Activated CD4-positive, alpha-beta memory T cell treated with anti-CD3 and anti-CD28 coated beads for 36 hours (primary cell): ENCODE data around the gene APOL6. TPM values are rescaled to one million over a fixed set of nuclear protein-coding genes. Genes with fewer than 3 reads are reported as not detected.

ENCODE experiments used
- CTCF ChIA-PET: fragments of 350-600 bp; sonication (Branson Sonifier 250); formaldehyde crosslinking; loops from one replicate; lab custom pipeline; 2021; ENCODE audit warnings: antibody characterized with exemption, inconsistent platforms; lab: Charles Lee
- POLR2A ChIA-PET: fragments of 350-600 bp; sonication (Branson Sonifier 250); formaldehyde crosslinking; loops from one replicate; lab custom pipeline; 2021; ENCODE audit warnings: antibody characterized with exemption; lab: Charles Lee
- DNase-seq: peaks from one replicate; pipeline ENCODE4 v3.0.0-alpha.2; 2020
- H3K27ac Mint-ChIP-seq: one replicate; pipeline ENCODE4 v1.8.0; 2021; ENCODE audit warnings: mixed read lengths
- H3K27me3 Mint-ChIP-seq: one replicate; pipeline ENCODE4 v1.8.0; 2021; ENCODE audit warnings: mixed read lengths
- H3K36me3 Mint-ChIP-seq: one replicate; pipeline ENCODE4 v1.8.0; 2021; ENCODE audit warnings: mixed read lengths
- H3K4me1 Mint-ChIP-seq: one replicate; pipeline ENCODE4 v1.8.0; 2021; ENCODE audit warnings: low read depth, mixed read lengths
- H3K4me3 Mint-ChIP-seq: one replicate; pipeline ENCODE4 v1.8.0; 2021; ENCODE audit warnings: mild to moderate bottlenecking, mixed read lengths
- H3K9me3 Mint-ChIP-seq: one replicate; pipeline ENCODE4 v1.8.0; 2021; ENCODE audit warnings: mixed read lengths
- intact Hi-C: fragments of 100-400 bp; cut with micrococcal nuclease; formaldehyde crosslinking; loops from one replicate; pipeline ENCODE4 v1.15.1; 2023
- total RNA-seq, 2 experiments: library from RNA; stranded (reverse); gene quantifications; one replicate each; pipeline ENCODE4 v1.2.3, GENCODE V29; 2021

The APOL6 gene
- total RNA-seq, 2 experiments from 2014 or later = 26.7 to 27.7 TPM

- H3K27ac Mint-ChIP-seq = no peak overlapping the region
- POLR2A ChIA-PET = no interaction called here
- CTCF ChIA-PET = interaction anchor here (1.7 kb wide), 1 partner anchor 10 kb away, joined by 4 read pairs; no protein-coding TSS in a partner anchor
Observed at GRCh38 chr22:35641494-35642120, 6.6 kb upstream of the APOL6 start.

GRCh38 chr22:35642305-35642741 lies 5.9 kb upstream of the APOL6 start:
- no peaks in the 10 kb centered on the region for H3K9me3 Mint-ChIP-seq
- peak; percentile 6 for DNase-seq
- CTCF ChIA-PET = no interaction called here
- no peaks in the 10 kb centered on the region for H3K36me3 Mint-ChIP-seq
- H3K4me3 Mint-ChIP-seq = no peak overlapping the region
- H3K4me1 Mint-ChIP-seq = peaks cover 15% of the 10 kb centered on the region
- intact Hi-C loops = loop anchor here (10.0 kb wide), 1 partner anchor 592 kb away; the partner anchor contains the start of gene APOL2
- POLR2A ChIA-PET = no interaction called here
- H3K27ac Mint-ChIP-seq = no peak overlapping the region
- peaks cover 2% of the 10 kb centered on the region for H3K27me3 Mint-ChIP-seq

More at GRCh38 chr22:35641494-35642120, 6.6 kb upstream of the APOL6 start:
- no peaks in the 10 kb centered on the region for H3K36me3 Mint-ChIP-seq
- H3K27me3 Mint-ChIP-seq = peaks cover 2% of the 10 kb centered on the region
- intact Hi-C loops = loop anchor here (10.0 kb wide), 1 partner anchor 593 kb away; the partner anchor contains the start of gene APOL2
- no peak overlapping the region for H3K4me3 Mint-ChIP-seq
- peak; percentile 5 for DNase-seq
- peaks cover 8% of the 10 kb centered on the region for H3K4me1 Mint-ChIP-seq
- no peaks in the 10 kb centered on the region for H3K9me3 Mint-ChIP-seq

GRCh38 chr22:35643991-35644390 lies 4.3 kb upstream of the APOL6 start:
- peaks cover 17% of the 10 kb centered on the region for H3K4me1 Mint-ChIP-seq
- CTCF ChIA-PET = no interaction called here
- no peak overlapping the region for H3K27ac Mint-ChIP-seq
- DNase-seq = no peak
- H3K9me3 Mint-ChIP-seq = no peaks in the 10 kb centered on the region
- intact Hi-C loops = loop anchor here (10.0 kb wide), 1 partner anchor 591 kb away; the partner anchor contains the start of gene APOL2
- POLR2A ChIA-PET = no interaction called here
- no peaks in the 10 kb centered on the region for H3K27me3 Mint-ChIP-seq
- peaks cover 2% of the 10 kb centered on the region for H3K36me3 Mint-ChIP-seq
- H3K4me3 Mint-ChIP-seq = no peak overlapping the region

GRCh38 chr22:35645646-35646045 lies 2.6 kb upstream of the APOL6 start:
- CTCF ChIA-PET = no interaction called here
- no peak for DNase-seq
- Mint-ChIP-seq H3K27me3 (no peaks in the 10 kb centered on the region), H3K4me3 (no peak overlapping the region), H3K4me1 (peaks cover 29% of the 10 kb centered on the region), H3K36me3 (peaks cover 11% of the 10 kb centered on the region), H3K27ac (no peak overlapping the region), H3K9me3 (no peaks in the 10 kb centered on the region)
- POLR2A ChIA-PET = no interaction called here
- intact Hi-C loops = loop anchor here (5.0 to 10.0 kb wide), 2 partner anchors 52 to 589 kb away; partner anchors contain the start of gene APOL2

GRCh38 chr22:35649026-35649553 lies 844 bp downstream of the APOL6 start:
- peaks cover 49% of the 10 kb centered on the region for H3K4me1 Mint-ChIP-seq

GRCh38 chr22:35649636-35650250 lies 1.5 kb downstream of the APOL6 start:
- intact Hi-C loops = loop anchor here (2.0 to 10.0 kb wide), 3 partner anchors 15 to 585 kb away; partner anchors contain the start of gene APOL2
- Mint-ChIP-seq H3K36me3 (peaks cover 27% of the 10 kb centered on the region), H3K27ac (peak overlapping the region; percentile 100), H3K9me3 (peaks cover 10% of the 10 kb centered on the region), H3K4me3 (peak overlapping the region; percentile 99), H3K4me1 (peaks cover 52% of the 10 kb centered on the region), H3K27me3 (no peaks in the 10 kb centered on the region)
- DNase-seq = peak; percentile 8
- POLR2A ChIA-PET = interaction anchor here (0.7 to 2.7 kb wide), 4 partner anchors 13 to 511 kb away, joined by 3 to 38 read pairs (median 8); partner anchors contain the start of gene APOL3
- CTCF ChIA-PET = no interaction called here

More at GRCh38 chr22:35649026-35649553, 844 bp downstream of the APOL6 start:
- Mint-ChIP-seq H3K27me3 (no peaks in the 10 kb centered on the region), H3K4me3 (peak overlapping the region; percentile 99), H3K27ac (peak overlapping the region; percentile 100), H3K9me3 (peaks cover 10% of the 10 kb centered on the region), H3K36me3 (peaks cover 27% of the 10 kb centered on the region)
- DNase-seq = no peak
- CTCF ChIA-PET = interaction anchor here (1.2 to 2.6 kb wide), 7 partner anchors 14 to 417 kb away, joined by 3 to 17 read pairs (median 4); no protein-coding TSS in a partner anchor
- POLR2A ChIA-PET = interaction anchor here (0.6 to 2.7 kb wide), 8 partner anchors 9 to 511 kb away, joined by 3 to 38 read pairs (median 8); partner anchors contain the start of gene APOL3
- intact Hi-C loops = loop anchor here (2.0 to 10.0 kb wide), 3 partner anchors 14 to 586 kb away; partner anchors contain the start of gene APOL2

- intact Hi-C loops = no loop called here
- H3K36me3 Mint-ChIP-seq = peaks cover 29% of the 10 kb centered on the region
- H3K27ac Mint-ChIP-seq = peak overlapping the region; percentile 29
- H3K4me1 Mint-ChIP-seq = peaks cover 60% of the 10 kb centered on the region
- ChIA-PET CTCF (no interaction called here), POLR2A (no interaction called here)
- H3K27me3 Mint-ChIP-seq = no peaks in the 10 kb centered on the region
- H3K4me3 Mint-ChIP-seq = peak overlapping the region; percentile 31
- DNase-seq = no peak
- peaks cover 10% of the 10 kb centered on the region for H3K9me3 Mint-ChIP-seq
Observed at GRCh38 chr22:35651085-35651484, 2.8 kb downstream of the APOL6 start.

GRCh38 chr22:35653824-35654223 lies 5.6 kb downstream of the APOL6 start:
- intact Hi-C loops = no loop called here
- no peak overlapping the region for H3K4me3 Mint-ChIP-seq
- H3K4me1 Mint-ChIP-seq = peaks cover 73% of the 10 kb centered on the region
- peaks cover 10% of the 10 kb centered on the region for H3K9me3 Mint-ChIP-seq
- no peak for DNase-seq
- CTCF ChIA-PET = no interaction called here
- H3K27ac Mint-ChIP-seq = peak overlapping the region; percentile 55
- POLR2A ChIA-PET = no interaction called here
- H3K36me3 Mint-ChIP-seq = peaks cover 54% of the 10 kb centered on the region
- no peaks in the 10 kb centered on the region for H3K27me3 Mint-ChIP-seq

- H3K27me3 Mint-ChIP-seq = no peaks in the 10 kb centered on the region
- intact Hi-C loops = no loop called here
- peak overlapping the region; percentile 10 for H3K27ac Mint-ChIP-seq
- POLR2A ChIA-PET = interaction anchor here (4.0 kb wide), 1 partner anchor 8 kb away, joined by 24 read pairs; the partner anchor contains the start of gene APOL6
- peaks cover 60% of the 10 kb centered on the region for H3K36me3 Mint-ChIP-seq
- no peak overlapping the region for H3K4me3 Mint-ChIP-seq
- peaks cover 20% of the 10 kb centered on the region for H3K9me3 Mint-ChIP-seq
- DNase-seq = no peak
- peaks cover 78% of the 10 kb centered on the region for H3K4me1 Mint-ChIP-seq
- CTCF ChIA-PET = no interaction called here
Observed at GRCh38 chr22:35656284-35656752, 8.1 kb downstream of the APOL6 start.

- H3K4me1 Mint-ChIP-seq = peaks cover 85% of the 10 kb centered on the region
- peak overlapping the region; percentile 86 for H3K27ac Mint-ChIP-seq
- CTCF ChIA-PET = interaction anchor here (2.1 kb wide), 1 partner anchor 10 kb away, joined by 7 read pairs; the partner anchor contains the start of gene APOL6
Observed at GRCh38 chr22:35657571-35658312, 9.5 kb downstream of the APOL6 start.

More at GRCh38 chr22:35657571-35658312, 9.5 kb downstream of the APOL6 start:
- POLR2A ChIA-PET = interaction anchor here (4.0 kb wide), 1 partner anchor 9 kb away, joined by 24 read pairs; the partner anchor contains the start of gene APOL6
- intact Hi-C loops = no loop called here
- Mint-ChIP-seq H3K36me3 (peaks cover 60% of the 10 kb centered on the region), H3K27me3 (no peaks in the 10 kb centered on the region), H3K4me3 (no peak overlapping the region), H3K9me3 (peaks cover 15% of the 10 kb centered on the region)
- DNase-seq = no peak
